ENCODE data around the gene VAMP1.

VAMP1 gene

DNA sequence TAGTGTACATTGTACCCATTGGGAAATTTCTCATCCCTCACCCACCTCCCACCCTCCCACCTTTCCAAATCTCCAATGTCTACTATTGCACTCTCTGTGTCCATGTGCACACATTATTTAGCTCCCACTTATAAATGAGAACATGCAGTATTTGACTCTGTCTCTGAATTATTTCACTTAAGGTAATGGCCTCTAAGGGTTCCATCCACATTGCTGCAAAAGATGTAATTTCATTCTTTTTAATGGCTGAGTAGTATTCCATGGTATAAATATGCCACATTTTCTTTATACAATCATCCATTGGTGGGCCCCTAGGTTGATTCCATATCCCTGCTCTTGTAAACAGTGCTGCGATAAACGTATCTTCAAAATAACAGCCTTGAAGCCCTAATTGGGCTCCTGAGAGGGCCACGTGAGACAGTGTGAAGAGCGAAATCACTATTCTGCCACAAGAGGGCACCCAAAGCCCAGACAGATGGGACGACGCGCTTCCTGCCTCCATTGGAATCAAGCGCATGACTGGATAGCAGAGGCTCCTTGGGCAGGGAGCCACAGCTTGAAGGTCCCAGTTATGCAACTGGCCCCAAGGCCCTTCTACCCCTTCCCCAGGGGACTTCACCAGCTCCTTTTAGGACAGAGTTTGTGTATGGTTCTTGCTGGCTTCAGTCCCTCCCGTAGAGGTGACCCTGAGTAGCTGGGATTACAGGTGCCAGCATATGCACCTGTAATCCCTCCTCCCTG, 47.0 kb downstream of the VAMP1 start:
- peak; percentile 81 for DNase-seq

DNA sequence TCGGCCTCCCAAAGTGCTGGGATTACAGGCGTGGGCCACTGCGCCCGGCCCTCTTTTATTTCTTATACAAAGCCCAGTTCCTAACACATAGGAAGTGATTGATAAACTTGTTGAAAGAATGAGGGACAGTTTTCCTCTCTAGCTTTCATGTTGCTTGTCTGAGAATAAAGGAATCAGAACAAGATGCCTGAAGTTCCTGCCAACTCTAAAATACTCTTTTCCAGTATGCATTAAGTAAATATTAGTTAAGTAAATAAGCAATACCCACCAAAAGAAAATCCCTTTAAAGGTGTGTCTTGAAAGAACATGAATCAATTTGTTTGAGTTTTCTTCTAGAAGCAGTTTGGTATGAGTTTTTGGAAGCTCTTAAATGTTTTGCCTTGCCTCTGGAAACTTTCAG, 50.1 kb downstream of the VAMP1 start:
- DNase-seq, result no peak

DNA sequence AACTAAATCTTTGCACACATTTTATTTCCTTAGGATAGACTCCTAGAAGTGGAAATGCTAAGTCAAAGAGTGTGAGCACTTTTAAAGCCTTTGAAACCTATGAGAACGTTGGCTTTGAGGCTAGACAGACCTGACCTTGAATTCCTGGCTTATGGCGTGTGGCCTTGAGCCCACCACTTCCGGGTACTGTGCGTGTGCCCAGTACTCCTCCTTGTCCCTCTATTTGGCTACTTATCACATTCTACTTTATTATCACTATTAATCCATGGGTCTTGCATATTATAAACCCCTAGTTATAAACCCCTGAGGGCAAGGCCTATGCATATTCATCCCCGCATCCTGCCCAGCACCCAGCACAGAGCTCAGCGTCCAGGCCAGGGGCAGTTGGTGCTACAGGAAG, 51.7 kb downstream of the VAMP1 start:
- DNase-seq, result no peak

DNA sequence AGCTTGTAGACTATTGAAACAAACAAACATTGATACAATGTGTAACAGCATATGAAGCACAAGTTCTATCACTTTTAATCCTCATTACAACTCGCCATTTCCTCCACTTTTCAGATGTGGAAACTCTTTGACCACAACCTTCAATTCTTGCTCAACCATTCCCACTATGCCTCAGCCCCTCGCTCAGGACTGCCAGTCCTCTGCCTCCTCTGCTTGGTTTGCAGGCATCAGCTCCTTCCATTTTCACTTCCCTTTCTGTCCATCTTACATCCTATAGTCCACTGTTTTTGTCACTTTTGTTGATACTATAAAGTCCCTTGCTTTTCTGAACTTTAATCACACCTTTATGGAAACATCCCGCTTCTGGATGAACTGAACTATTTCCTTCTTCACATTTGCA, 53.9 kb downstream of the VAMP1 start:
- DNase-seq, result no peak
